Measurements from ENCODE around the gene ABO.
"Not testable (repeated sequence)": the region's sequence is repeated elsewhere in the genome, so short reads cannot be mapped to it uniquely, and the experiment has no call there.

The ABO gene

GRCh38 chr9:133286523-133286922, 11.5 kb upstream of the ABO start:
- no peak for DNase-seq

GRCh38 chr9:133285252-133285775, 10.3 kb upstream of the ABO start:
- DNase-seq = no peak

GRCh38 chr9:133284362-133284761, 9.4 kb upstream of the ABO start:
- no peak for DNase-seq

- DNase-seq = not testable (repeated sequence)
Measured at GRCh38 chr9:133283255-133284032, 8.4 kb upstream of the ABO start.

DNA sequence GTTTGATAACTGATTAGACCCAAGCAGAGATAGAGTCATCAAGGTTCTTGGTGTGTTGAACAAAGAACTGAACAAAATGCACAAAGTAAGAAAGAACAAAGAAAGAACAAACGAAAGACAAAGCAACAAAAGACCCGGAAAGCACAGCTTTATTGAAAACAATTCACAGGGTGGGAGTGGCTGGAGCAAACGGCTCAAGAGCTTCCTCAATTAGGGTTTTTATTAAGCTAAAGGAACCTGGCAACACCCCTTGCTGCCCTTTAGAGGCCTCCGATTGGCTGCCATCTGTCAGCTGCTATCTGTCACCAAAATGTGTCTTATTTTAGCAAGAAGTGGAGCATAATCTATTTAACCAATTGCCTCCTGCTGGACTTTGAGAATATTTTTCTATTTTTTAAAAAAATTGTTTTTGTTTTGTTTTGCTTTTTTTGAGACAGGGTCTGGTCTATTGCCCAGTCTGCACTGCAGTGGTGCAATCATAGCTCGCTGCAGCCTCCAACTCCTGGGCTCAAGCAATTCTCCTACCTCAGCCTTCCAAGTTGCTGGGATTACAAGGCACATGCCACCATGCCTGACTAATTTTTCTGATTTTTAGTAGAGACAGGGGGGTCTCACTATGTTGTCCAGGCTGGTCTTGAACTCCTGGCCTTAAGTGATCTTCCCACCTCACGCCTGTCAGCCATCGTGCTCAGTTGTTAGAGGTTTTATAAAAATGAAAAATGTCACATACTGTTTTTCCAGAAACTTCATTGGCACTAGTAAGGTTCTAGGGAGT, 7.7 kb upstream of the ABO start:
- DNase-seq = no peak

GRCh38 chr9:133280392-133280791, 5.4 kb upstream of the ABO start:
- no peak for DNase-seq

DNA sequence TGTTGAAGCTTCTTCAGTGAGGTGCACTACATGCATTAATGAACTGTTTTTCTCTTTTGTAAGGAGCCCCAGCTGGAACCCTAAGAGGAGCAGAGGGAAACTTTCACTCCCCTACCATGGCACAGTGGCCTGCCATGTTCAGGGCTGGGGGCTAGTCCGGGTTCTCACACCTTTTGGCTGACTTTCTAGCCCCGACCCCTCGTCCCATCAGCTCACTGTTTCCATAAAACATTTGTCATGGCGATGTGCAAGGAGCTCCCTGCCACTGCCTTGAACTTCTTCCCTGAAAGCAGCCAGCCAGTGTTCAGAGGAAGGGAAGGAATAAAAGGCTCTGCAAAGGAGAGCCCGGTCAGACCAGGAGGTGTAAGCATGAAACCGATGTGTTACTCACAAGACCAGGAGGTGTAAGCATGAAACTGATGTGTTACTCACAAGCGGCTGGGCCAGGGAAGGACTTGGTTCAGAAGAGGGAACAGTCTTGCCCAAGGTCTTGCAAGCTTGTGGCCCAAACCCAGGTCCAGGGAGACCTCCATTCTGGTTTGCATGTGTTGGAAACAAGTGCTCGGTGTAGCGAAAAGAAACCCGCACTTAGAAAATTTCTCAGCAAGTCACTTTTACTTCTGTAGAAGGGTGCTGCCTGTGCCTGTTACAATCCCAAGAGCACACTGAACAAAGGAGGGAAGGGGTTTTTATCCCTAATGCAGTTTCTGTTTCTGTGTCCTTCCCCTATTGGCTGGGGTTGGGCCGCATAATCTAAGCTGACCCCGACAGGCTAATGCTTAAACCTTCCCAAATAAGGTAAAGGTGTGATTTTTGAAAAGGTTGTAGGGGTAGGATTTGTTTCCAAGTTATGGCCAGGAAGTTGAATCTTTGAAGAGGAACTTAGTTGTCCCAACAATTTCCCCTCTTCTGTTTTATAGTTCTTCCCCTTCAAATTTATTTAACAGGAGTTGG, 3.4 kb upstream of the ABO start:
- no peak for DNase-seq

DNA sequence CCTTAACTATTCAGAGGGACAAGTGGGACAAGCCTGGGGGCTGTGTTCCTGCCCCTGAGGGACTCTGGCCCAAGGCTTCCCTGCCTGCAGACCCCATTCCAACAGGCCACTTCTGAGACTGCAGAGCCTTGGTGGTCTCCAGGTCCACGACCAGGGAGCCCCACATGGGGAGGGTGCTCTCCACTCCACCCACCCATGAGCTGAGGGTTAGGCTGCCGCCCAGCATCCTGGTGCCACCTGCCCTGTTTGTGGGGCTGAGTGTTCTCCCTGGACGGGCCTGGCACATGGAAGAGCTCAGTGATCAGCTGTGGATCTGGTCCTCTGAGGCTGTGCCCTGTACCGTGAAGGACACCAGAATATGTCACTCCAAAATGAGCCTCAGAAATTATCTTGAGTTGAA, 2.5 kb upstream of the ABO start:
- DNase-seq = no peak

GRCh38 chr9:133276923-133277322, 1.9 kb upstream of the ABO start:
- DNase-seq = no peak

GRCh38 chr9:133276001-133276884, 1.2 kb upstream of the ABO start:
- DNase-seq = no peak

DNA sequence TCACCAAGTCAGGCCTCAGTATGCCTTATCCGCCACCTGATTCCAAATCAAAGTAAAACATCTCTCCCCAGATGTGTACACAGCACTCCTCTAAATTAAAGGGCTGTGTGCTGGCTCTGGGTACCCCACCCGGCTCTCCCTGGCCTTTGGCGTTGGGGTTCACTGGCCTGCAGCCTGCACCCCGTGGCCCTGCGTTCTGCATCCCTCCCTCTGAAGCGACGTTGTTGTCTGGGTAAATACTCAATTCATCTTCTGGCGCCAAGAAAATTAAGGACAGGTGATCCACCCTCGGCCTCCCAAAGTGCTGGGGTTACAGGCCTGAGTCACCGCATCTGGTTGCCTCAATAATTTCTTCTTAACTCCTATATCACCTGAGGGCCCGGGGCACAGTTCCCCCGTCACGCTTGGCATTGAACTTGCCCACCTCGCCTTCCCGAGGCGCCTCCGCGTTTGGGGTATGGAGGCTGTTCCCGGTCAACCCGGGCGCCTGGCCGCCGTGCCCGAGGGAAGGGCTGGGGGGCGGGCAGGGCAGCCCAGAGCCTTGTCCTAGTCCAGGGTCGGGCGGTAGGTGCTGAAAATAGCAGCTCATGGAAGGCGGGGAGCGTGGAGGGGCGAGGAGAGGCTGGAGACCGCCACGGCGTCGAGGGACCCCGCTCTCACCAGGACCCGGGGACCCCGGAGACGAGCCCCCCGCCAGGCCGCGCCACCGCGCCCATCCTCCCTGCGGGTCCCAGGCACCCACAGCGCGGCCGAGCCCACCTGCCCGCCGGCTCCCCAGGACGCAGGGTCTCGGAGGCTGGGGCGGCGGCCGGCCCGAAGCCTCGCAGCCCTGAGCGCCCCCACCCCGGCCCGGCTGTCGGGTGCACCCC, 531 bp downstream of the ABO start:
- DNase-seq = no peak

- DNase-seq = no peak
Measured at GRCh38 chr9:133273819-133274218, 1.2 kb downstream of the ABO start.

GRCh38 chr9:133273098-133273497, 1.9 kb downstream of the ABO start:
- no peak for DNase-seq

DNA sequence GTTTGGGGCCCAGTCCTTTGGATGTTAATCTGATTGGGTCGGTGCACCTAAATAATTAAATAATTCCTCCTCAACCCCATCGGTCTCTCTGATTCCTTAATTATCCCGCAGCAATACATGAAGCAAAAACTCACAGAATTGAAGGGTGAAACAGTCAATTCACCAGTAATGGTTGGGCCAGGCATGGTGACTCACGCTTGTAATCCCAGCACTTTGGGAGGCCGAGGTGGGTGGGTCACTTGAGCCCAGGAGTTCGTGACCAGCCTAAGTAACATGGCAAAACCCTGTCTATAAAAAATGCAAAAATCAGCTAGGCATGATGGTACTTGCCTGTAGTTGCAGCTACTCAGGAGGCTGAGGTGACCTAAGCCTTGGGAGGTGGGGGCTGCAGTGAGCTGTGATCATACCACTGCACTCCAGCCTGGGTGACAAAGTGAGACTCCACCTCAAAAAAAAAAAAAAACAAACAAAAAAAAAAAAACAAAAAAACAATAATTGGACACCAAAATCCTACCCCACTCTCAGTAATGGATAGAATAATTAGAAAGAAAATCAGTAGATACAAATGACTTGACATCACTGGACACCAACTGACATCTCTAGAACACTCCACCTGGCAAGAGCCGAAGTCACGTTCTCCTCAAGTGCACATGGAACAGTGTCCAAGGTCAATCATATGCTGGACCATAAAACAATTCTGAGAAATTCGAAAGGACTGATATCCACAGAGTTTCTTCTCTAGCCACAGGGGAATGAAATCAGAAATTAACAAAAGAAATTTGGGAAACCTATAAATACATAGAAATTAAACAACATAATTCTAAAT, 5.3 kb downstream of the ABO start:
- no peak for DNase-seq

DNA sequence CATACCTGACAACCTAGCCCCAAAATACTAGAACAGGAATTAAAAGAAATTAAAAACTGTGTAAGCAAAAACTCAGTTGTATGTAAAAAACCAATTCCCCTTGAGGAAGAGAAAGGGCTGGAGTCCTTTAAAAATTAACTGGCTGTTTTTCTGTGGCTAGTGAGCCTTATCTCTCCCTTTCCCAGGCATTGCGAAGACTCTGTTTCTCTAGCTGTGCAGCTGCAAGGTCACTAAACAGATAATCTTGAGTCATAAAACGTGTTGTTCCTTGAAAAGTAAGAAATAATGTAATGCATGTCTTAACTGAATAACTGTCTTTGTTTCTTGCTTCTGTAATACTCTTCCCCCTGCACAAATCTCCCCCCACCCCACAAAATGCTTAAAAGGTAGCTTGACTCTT, 5.9 kb downstream of the ABO start:
- DNase-seq = not testable (repeated sequence)

DNA sequence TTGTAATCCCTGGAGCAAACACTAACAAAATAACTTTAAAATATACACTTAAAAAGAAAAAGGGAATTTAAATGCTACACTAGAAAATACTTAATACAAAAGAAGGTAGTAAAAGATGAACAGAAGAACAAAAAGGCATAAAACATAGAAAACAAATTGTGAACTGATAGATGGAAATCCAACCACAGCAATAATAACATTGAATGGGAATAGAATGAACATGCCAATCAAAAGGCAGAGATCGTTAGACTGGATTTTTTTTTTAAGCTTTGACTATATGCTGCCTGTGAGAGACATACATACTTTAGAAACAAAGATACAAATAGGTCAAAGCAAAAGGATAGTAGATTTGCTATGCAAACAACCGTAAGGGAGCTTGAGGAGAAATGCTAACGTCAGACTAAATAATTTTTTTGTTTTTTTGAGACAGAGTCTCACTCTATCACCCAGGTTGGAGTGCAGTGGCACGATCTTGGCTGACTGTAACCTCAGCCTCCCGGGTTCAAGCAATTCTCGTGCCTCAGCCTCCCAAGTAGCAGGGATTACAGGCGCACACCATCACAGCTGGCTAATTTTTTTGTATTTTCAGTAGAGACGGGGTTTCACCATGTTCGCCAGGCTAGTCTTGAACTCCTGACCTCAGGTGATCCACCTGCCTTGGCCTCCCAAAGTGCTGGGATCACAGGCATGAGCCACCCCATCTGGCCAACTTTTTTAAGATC, 6.5 kb downstream of the ABO start:
- no peak for DNase-seq

DNA sequence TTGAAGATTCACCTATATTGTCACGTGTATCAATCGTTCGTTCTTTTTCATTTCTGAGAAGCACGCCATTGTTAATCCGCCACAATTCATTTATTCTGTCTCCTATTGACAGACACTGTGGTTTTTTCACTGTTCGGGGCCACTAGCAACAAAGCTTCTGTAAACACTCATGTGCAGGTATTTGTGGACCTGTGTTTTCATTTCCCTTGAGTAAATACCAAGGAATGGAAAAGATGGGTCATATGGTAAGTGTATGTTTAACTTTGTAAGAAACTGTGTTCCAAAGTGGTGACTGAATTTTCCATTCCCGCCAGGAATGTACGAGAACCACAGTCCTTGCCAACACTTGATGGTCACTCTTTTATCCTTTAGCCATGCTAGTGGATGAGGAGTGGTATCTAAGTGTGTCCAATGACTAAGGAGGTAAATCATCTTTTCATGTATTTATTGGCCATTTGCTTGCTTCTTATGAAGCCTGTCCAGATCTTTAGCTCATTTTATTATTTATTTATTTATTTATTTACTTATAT, 10.7 kb downstream of the ABO start:
- DNase-seq = no peak

- DNase-seq = no peak
Measured at GRCh38 chr9:133263557-133263956, 11.4 kb downstream of the ABO start.

DNA sequence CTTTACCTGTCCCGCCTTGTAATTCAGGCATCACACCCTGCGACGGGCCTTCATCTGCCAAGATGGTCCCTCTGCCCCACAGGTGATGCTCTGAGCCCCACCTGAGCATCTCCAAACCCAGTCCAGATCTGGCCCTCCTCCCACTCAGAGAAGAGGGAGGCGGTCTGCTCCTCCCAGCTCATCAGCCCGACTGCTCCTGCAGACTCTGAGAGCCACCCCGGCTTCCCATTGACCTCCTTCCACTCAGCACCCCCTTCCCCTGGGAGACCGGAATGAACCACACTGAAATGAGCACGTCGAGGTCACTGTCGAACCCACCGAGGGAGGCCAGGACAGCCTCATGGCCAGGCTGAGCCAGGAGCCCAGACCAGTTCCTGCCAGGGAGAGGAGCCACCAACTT, 12.8 kb downstream of the ABO start:
- DNase-seq = no peak
